GM18870 (cell line): ENCODE measurements around the gene CD6.

Experiments used
- ATAC-seq: cut with Tn5 transposase; IDR thresholded peaks from one replicate; pipeline ENCODE4 v1.9.1; 2021; ENCODE audit warnings: moderate library complexity; ENCODE audit not compliant: unreplicated experiment

CD6 gene

GRCh38 chr11:60982184-60982583, 10.7 kb downstream of the CD6 start:
- ATAC-seq, result no peak

GRCh38 chr11:60984149-60984548, 12.7 kb downstream of the CD6 start:
- no peak for ATAC-seq

- ATAC-seq, result no peak
Measured at GRCh38 chr11:60984636-60985035, 13.2 kb downstream of the CD6 start.

- ATAC-seq, result no peak
Measured at GRCh38 chr11:60985501-60985900, 14.0 kb downstream of the CD6 start.

GRCh38 chr11:60985991-60986915, 14.8 kb downstream of the CD6 start:
- no peak for ATAC-seq

GRCh38 chr11:60987577-60988277, 16.2 kb downstream of the CD6 start:
- no peak for ATAC-seq

- ATAC-seq, result no peak
Measured at GRCh38 chr11:60988658-60989057, 17.2 kb downstream of the CD6 start.

- ATAC-seq, result no peak
Measured at GRCh38 chr11:60989093-60989650, 17.7 kb downstream of the CD6 start.

- ATAC-seq, result no peak
Measured at GRCh38 chr11:60991457-60991856, 20.0 kb downstream of the CD6 start.

GRCh38 chr11:60992842-60993409, 21.4 kb downstream of the CD6 start:
- ATAC-seq, result no peak

GRCh38 chr11:60993615-60994014, 22.1 kb downstream of the CD6 start:
- no peak for ATAC-seq

- no peak for ATAC-seq
Measured at GRCh38 chr11:60994541-60995080, 23.1 kb downstream of the CD6 start.

- ATAC-seq, result no peak
Measured at GRCh38 chr11:60995798-60996197, 24.3 kb downstream of the CD6 start.

GRCh38 chr11:60996381-60997138, 25.1 kb downstream of the CD6 start:
- ATAC-seq, result no peak

- ATAC-seq, result no peak
Measured at GRCh38 chr11:61000426-61000825, 28.9 kb downstream of the CD6 start.

GRCh38 chr11:61001931-61002330, 30.5 kb downstream of the CD6 start:
- ATAC-seq, result no peak

- ATAC-seq, result no peak
Measured at GRCh38 chr11:61002598-61002997, 31.1 kb downstream of the CD6 start.

GRCh38 chr11:61004180-61004611, 32.7 kb downstream of the CD6 start:
- ATAC-seq, result no peak

- ATAC-seq, result no peak
Measured at GRCh38 chr11:61004761-61005181, 33.3 kb downstream of the CD6 start.

- ATAC-seq, result no peak
Measured at GRCh38 chr11:61007383-61007955, 36.0 kb downstream of the CD6 start.
